Measurements from ENCODE around the gene MAML2. TPM values are rescaled to one million over a fixed set of nuclear protein-coding genes. Genes with fewer than 3 reads are reported as not detected.

Gene MAML2
- total RNA-seq, 1 experiment from 2014 or later, result 2.7 TPM

GRCh38 chr11:96063053-96063452 lies 279.9 kb downstream of the MAML2 start:
- no peaks in the 10 kb centered on the region for H3K9me3 ChIP-seq (ENCODE audit: control insufficient read depth, low read depth, low read length)
- no peak overlapping the region for H3K18ac ChIP-seq (ENCODE audit: insufficient read length, low read depth, low read length)
- H3K4ac ChIP-seq (ENCODE audit: low read depth, low read length), result no peak overlapping the region
- no peak overlapping the region for H3K56ac ChIP-seq (ENCODE audit: insufficient read length, low read depth, low read length)
- no peak overlapping the region for H2BK20ac ChIP-seq (ENCODE audit: low read depth, low read length, poor library complexity, severe bottlenecking)
- no peak overlapping the region for H4K5ac ChIP-seq (ENCODE audit: insufficient read length, low read depth, low read length)
- no peak overlapping the region for H3K27ac Mint-ChIP-seq
- no peaks in the 10 kb centered on the region for H3K79me1 ChIP-seq (ENCODE audit: insufficient read depth, low read depth, low read length, poor library complexity, severe bottlenecking)
- no peak overlapping the region for H2AFZ ChIP-seq (ENCODE audit: low read length)
- H2BK120ac ChIP-seq (ENCODE audit: low read depth, low read length, poor library complexity, severe bottlenecking), result no peak overlapping the region
- no peaks in the 10 kb centered on the region for H3K27me3 Mint-ChIP-seq (ENCODE audit: low read depth)
- no peak overlapping the region for H3K27ac ChIP-seq (ENCODE audit: insufficient read length, low read depth, low read length)
- no peak for TF ChIP-seq CTCF (conservative IDR thresholded peaks at IDR 0.05)
- no peak overlapping the region for H3K4me2 ChIP-seq (ENCODE audit: insufficient read depth, insufficient read length, low read length)
- no peaks in the 10 kb centered on the region for H3K27me3 ChIP-seq (ENCODE audit: insufficient read depth, low read length)
- WGBS (ENCODE audit: extremely low coverage, insufficient read length, low lambda C conversion rate), result no CpG with 5 or more reads among the region's 2 CpGs
- no peaks in the 10 kb centered on the region for H3K79me2 ChIP-seq (ENCODE audit: insufficient read depth, low read length)
- H3K9ac ChIP-seq (ENCODE audit: extremely low read depth, insufficient read length, low read length), result no peak overlapping the region
- H2BK12ac ChIP-seq (ENCODE audit: insufficient read length, low read depth, low read length), result no peak overlapping the region
- no peak overlapping the region for H2AK5ac ChIP-seq (ENCODE audit: insufficient read length, low read length)
- no peak overlapping the region for H3K14ac ChIP-seq (ENCODE audit: insufficient read depth, low read length)
- H4K91ac ChIP-seq (ENCODE audit: insufficient read length, low read depth, low read length), result no peak overlapping the region
- H2BK15ac ChIP-seq (ENCODE audit: low read depth, low read length), result no peak overlapping the region
- no peaks in the 10 kb centered on the region for H3K23me2 ChIP-seq (ENCODE audit: insufficient read length, low read depth, low read length, poor library complexity, severe bottlenecking)
- no peak overlapping the region for H3T11ph ChIP-seq (ENCODE audit: low read length)
- no peak overlapping the region for H4K8ac ChIP-seq (replicated peaks; ENCODE audit: insufficient read length, low read depth, low read length)
- H3K23ac ChIP-seq (ENCODE audit: insufficient read length, low read depth, low read length), result no peak overlapping the region
- peaks cover 0 to 4% of the 10 kb centered on the region in 2 experiments; a peak in 2 of 4 replicates for H3K4me1 Mint-ChIP-seq
- H3K9me3 Mint-ChIP-seq, result no peaks in the 10 kb centered on the region
- no peaks in the 10 kb centered on the region for H4K20me1 ChIP-seq (ENCODE audit: control insufficient read depth, insufficient read depth, insufficient read length)
- H3K4me1 ChIP-seq (ENCODE audit: insufficient read depth, low read length), result no peaks in the 10 kb centered on the region; the same call in 1 of the 2 replicates
- H3K4me3 Mint-ChIP-seq, result no peak overlapping the region
- H2BK5ac ChIP-seq (ENCODE audit: insufficient read length, low read length), result no peak overlapping the region
- no peak for DNase-seq
- H3K36me3 Mint-ChIP-seq (ENCODE audit: insufficient read depth in 1 of 3, low read depth in 3 of 3), result no peaks in the 10 kb centered on the region
